ENCODE results near the gene SEMA3F.

GRCh38 chr3:50123394-50124051 is 31.6 kb upstream of the SEMA3F start:
- TF ChIP-seq, protein P1, sequence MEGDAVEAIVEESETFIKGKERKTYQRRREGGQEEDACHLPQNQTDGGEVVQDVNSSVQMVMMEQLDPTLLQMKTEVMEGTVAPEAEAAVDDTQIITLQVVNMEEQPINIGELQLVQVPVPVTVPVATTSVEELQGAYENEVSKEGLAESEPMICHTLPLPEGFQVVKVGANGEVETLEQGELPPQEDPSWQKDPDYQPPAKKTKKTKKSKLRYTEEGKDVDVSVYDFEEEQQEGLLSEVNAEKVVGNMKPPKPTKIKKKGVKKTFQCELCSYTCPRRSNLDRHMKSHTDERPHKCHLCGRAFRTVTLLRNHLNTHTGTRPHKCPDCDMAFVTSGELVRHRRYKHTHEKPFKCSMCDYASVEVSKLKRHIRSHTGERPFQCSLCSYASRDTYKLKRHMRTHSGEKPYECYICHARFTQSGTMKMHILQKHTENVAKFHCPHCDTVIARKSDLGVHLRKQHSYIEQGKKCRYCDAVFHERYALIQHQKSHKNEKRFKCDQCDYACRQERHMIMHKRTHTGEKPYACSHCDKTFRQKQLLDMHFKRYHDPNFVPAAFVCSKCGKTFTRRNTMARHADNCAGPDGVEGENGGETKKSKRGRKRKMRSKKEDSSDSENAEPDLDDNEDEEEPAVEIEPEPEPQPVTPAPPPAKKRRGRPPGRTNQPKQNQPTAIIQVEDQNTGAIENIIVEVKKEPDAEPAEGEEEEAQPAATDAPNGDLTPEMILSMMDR (IDR thresholded peaks at IDR 0.05): no peak
- TF ChIP-seq POLR2AphosphoS5 (IDR thresholded peaks at IDR 0.05) (peak in 1 of 2 donors; percentile 3), EP300 (IDR thresholded peaks at IDR 0.05) (no peak)
